OCI-LY7 (cell line): ENCODE data around the gene ZNF431. TPM values are rescaled to one million over a fixed set of nuclear protein-coding genes. Genes with fewer than 3 reads are reported as not detected.
"Not testable (repeated sequence)": the region's sequence is repeated elsewhere in the genome, so short reads cannot be mapped to it uniquely, and the experiment has no call there.

Experiments used
- BruUV-seq: library from RNA; stranded (reverse); fragments of 400-500 nt; replicated peaks from 2 replicates; lab custom pipeline; 2021; lab: Mats Ljungman, UMichigan
- CTCF ChIA-PET: fragments of 300-600 bp; sonication (Branson Sonifier 250); formaldehyde crosslinking; loops from one replicate; lab custom pipeline; 2022; ENCODE audit warnings: antibody characterized with exemption; ENCODE audit not compliant: unreplicated experiment; lab: Charles Lee
- POLR2A ChIA-PET: fragments of 300-600 bp; sonication (Branson Sonifier 250); formaldehyde crosslinking; loops from one replicate; lab custom pipeline; 2022; ENCODE audit warnings: antibody characterized with exemption; lab: Charles Lee
- DNase-seq: peaks from one replicate; pipeline ENCODE4 v3.0.0-alpha.2; 2015; ENCODE audit warnings: low spot score
- H2AFZ ChIP-seq: fragments of 200-600 bp; sonication (generic), shearing (Covaris generic); 2 replicates; pipeline ENCODE4 v1.6.1; 2014; ENCODE audit warnings: mild to moderate bottlenecking, antibody characterized with exemption, low read length, moderate library complexity
- H3K27ac ChIP-seq: fragments of 200-600 bp; sonication (generic); 2 replicates; pipeline ENCODE4 v1.5.1; 2014; ENCODE audit warnings: mixed run types, low read depth, mild to moderate bottlenecking, moderate library complexity, low read length, inconsistent platforms; ENCODE audit not compliant: poor library complexity, severe bottlenecking
- H3K36me3 ChIP-seq: fragments of 200-600 bp; sonication (generic); 2 replicates; pipeline ENCODE4 v1.6.1; 2014; ENCODE audit warnings: mild to moderate bottlenecking, antibody characterized with exemption, low read length, moderate library complexity, mixed read lengths; ENCODE audit not compliant: insufficient read depth
- H3K4me1 ChIP-seq: fragments of 200-600 bp; sonication (generic); 2 replicates; pipeline ENCODE4 v1.5.1; 2014; ENCODE audit warnings: mild to moderate bottlenecking, low read length; ENCODE audit not compliant: insufficient read depth, poor library complexity, severe bottlenecking
- H3K4me2 ChIP-seq: fragments of 200-600 bp; sonication (generic); 2 replicates; pipeline ENCODE4 v1.6.1; 2014; ENCODE audit warnings: mild to moderate bottlenecking, low read length
- H3K4me3 ChIP-seq: fragments of 200-600 bp; sonication (generic); 2 replicates; pipeline ENCODE4 v1.5.1; 2014; ENCODE audit warnings: mild to moderate bottlenecking, low read depth, low read length; ENCODE audit not compliant: poor library complexity, severe bottlenecking
- H3K79me2 ChIP-seq: fragments of 200-600 bp; sonication (generic); 2 replicates; pipeline ENCODE4 v1.6.1; 2016; ENCODE audit warnings: low read depth, mild to moderate bottlenecking, low read length, moderate library complexity, mixed read lengths; ENCODE audit not compliant: insufficient read depth
- H3K9me2 ChIP-seq: fragments of 200-600 bp; sonication (generic); 2 replicates; pipeline ENCODE4 v1.6.1; 2016; ENCODE audit warnings: mild to moderate bottlenecking, low read length, mixed read lengths; ENCODE audit not compliant: insufficient read depth
- H3K9me3 ChIP-seq: fragments of 200-600 bp; sonication (generic); 2 replicates; pipeline ENCODE4 v1.6.1; 2014; ENCODE audit warnings: mild to moderate bottlenecking, mixed run types, low read length, mixed read lengths
- H4K20me1 ChIP-seq: fragments of 200-600 bp; sonication (generic); 2 replicates; pipeline ENCODE4 v1.6.1; 2014; ENCODE audit warnings: mild to moderate bottlenecking, antibody characterized with exemption, low read length, moderate library complexity, mixed read lengths; ENCODE audit not compliant: insufficient read depth
- CTCF ChIP-seq: fragments of 200-600 bp; sonication (generic); conservative IDR thresholded peaks from 2 replicates; pipeline ENCODE4 v1.5.1; 2014; ENCODE audit warnings: mild to moderate bottlenecking, antibody characterized with exemption, low read length, moderate library complexity, mixed read lengths
- EZH2phosphoT487 ChIP-seq: fragments of 200-600 bp; sonication (generic); IDR thresholded peaks from 2 replicates; pipeline ENCODE4 v1.6.1; 2018; ENCODE audit warnings: low read depth, borderline replicate concordance, mild to moderate bottlenecking, mixed run types, antibody characterized with exemption, low read length, moderate library complexity, mixed read lengths
- intact Hi-C: fragments of 100-400 bp; cut with micrococcal nuclease; formaldehyde crosslinking; loops from one replicate; pipeline ENCODE4 v1.10.0; 2022; ENCODE audit not compliant: unreplicated experiment
- total RNA-seq, 2 experiments: library from RNA; depleted of rRNA in 1 of 2; stranded (reverse); fragments of >200 nt in 1 of 2; shearing (Covaris generic) in 1 of 2; gene quantifications; 2 replicates each; pipeline ENCODE4 v1.2.3, GENCODE V29; 2014 to 2022

Gene ZNF431
- total RNA-seq, 2 experiments from 2014 or later = 26.6 to 34.5 TPM

- Histone ChIP-seq H3K9me2 (no peaks in the 10 kb centered on the region), H3K36me3 (no peaks in the 10 kb centered on the region), H2AFZ (no peak overlapping the region), H3K79me2 (no peaks in the 10 kb centered on the region), H4K20me1 (no peaks in the 10 kb centered on the region), H3K9me3 (no peaks in the 10 kb centered on the region), H3K4me2 (no peak overlapping the region), H3K4me3 (no peak overlapping the region), H3K4me1 (no peaks in the 10 kb centered on the region), H3K27ac (no peak overlapping the region)
- POLR2A ChIA-PET = no interaction called here
- intact Hi-C loops = no loop called here
- no peak for DNase-seq
- CTCF ChIA-PET = no interaction called here
- TF ChIP-seq EZH2phosphoT487 = no peak
- no peak for TF ChIP-seq CTCF
- BruUV-seq = no TSS peak
Measured at GRCh38 chr19:21135433-21135832, 6.4 kb upstream of the ZNF431 start.

GRCh38 chr19:21138130-21138529 is 3.7 kb upstream of the ZNF431 start:
- DNase-seq = no peak
- Histone ChIP-seq H3K79me2 (peaks cover 13% of the 10 kb centered on the region), H4K20me1 (no peaks in the 10 kb centered on the region), H3K4me2 (no peak overlapping the region), H3K27ac (no peak overlapping the region), H3K4me3 (no peak overlapping the region), H3K9me3 (no peaks in the 10 kb centered on the region), H3K4me1 (peaks cover 6% of the 10 kb centered on the region), H3K9me2 (no peaks in the 10 kb centered on the region), H2AFZ (no peak overlapping the region), H3K36me3 (peaks cover under 1% of the 10 kb centered on the region)
- POLR2A ChIA-PET = interaction anchor here (0.7 kb wide), 1 partner anchor 631 kb away, joined by 3 read pairs; no protein-coding TSS in a partner anchor
- CTCF ChIA-PET = no interaction called here
- intact Hi-C loops = no loop called here
- no TSS peak for BruUV-seq
- no peak for TF ChIP-seq EZH2phosphoT487
- TF ChIP-seq CTCF = no peak

GRCh38 chr19:21141006-21141405 is 834 bp upstream of the ZNF431 start:
- BruUV-seq, CTCF ChIA-PET, H3K27ac ChIP-seq: not testable (repeated sequence)

More at GRCh38 chr19:21141006-21141405, 834 bp upstream of the ZNF431 start:
- not testable (repeated sequence) for H3K4me2 ChIP-seq, H4K20me1 ChIP-seq, H3K4me1 ChIP-seq, H3K9me2 ChIP-seq, DNase-seq, H3K4me3 ChIP-seq
- peaks cover 29% of the 10 kb centered on the region for H3K36me3 ChIP-seq
- intact Hi-C loops = loop anchor here (5.0 kb wide), 1 partner anchor 119 kb away; the partner anchor contains the start of gene ZNF430
- H2AFZ ChIP-seq = peak overlapping the region; percentile 71
- H3K9me3 ChIP-seq = peaks cover 12% of the 10 kb centered on the region
- POLR2A ChIA-PET = interaction anchor here (0.5 to 1.6 kb wide), 4 partner anchors 53 to 1473 kb away, joined by 4 to 5 read pairs (median 5); partner anchors contain the start of genes ZNF66 and ZNF708
- H3K79me2 ChIP-seq = peaks cover 21% of the 10 kb centered on the region
